GM12801 (cell line): Measurements from ENCODE around the gene ARHGAP10.

Experiments used
- TF ChIP-seq, protein P1 (sequence below): IDR thresholded peaks from one replicate; pipeline ENCODE4 v1.5.1; 2011; ENCODE audit warnings: control low read depth; ENCODE audit not compliant: insufficient read length; ENCODE audit errors: extremely low read depth

The ARHGAP10 gene

DNA sequence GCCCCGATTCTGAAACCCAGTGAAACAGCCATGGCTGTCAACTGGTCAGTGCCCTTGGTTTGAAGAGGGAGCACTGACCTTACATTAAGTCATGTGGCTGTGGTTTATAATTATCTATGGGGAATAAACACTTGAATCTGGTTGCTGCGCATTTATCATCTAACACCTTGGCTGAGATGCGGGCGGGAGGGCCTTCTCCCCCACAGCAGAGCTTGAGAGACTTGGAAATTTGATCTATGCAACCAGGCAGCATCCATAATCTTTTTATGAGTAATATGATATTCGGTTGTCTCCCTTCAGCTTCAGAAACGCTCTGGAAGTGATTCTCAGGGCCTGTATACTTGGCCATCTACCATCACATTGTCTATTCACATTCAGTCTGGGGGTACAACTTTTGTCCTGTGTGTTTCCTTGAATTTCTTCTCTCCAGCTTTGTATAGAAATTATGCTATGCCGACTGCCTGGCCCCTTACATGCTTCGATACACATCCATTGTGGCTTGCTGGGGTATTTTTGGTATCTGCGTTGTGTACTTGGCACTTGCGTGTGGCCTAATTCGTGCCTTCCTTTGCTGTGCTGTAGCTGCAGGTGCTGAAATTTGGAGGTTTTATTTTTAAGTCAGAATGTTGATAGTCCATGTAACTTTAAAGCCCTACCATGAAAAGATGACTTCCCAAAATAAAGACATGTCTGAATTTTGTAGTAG is 321.6 kb downstream of the ARHGAP10 start:
- TF ChIP-seq, protein P1, sequence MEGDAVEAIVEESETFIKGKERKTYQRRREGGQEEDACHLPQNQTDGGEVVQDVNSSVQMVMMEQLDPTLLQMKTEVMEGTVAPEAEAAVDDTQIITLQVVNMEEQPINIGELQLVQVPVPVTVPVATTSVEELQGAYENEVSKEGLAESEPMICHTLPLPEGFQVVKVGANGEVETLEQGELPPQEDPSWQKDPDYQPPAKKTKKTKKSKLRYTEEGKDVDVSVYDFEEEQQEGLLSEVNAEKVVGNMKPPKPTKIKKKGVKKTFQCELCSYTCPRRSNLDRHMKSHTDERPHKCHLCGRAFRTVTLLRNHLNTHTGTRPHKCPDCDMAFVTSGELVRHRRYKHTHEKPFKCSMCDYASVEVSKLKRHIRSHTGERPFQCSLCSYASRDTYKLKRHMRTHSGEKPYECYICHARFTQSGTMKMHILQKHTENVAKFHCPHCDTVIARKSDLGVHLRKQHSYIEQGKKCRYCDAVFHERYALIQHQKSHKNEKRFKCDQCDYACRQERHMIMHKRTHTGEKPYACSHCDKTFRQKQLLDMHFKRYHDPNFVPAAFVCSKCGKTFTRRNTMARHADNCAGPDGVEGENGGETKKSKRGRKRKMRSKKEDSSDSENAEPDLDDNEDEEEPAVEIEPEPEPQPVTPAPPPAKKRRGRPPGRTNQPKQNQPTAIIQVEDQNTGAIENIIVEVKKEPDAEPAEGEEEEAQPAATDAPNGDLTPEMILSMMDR, result no peak

DNA sequence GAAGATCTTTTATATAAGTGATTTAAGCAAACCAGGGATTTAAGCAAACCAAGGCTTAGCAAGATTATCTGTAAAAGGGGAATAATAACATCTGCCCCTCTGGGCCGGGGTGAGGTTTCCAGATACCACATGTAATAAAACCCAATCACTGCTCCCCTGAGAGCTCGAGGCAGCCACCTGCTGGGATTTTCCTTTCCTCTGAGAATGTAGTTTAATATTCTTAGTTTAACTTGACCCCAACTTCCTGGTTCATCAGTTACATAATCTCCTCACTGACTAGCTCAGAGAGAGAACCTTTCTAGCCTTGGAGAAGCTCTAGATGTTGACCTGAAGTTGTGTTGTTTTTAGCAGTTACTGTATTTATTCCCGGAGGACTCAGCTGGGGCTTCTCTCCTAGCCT is 322.4 kb downstream of the ARHGAP10 start:
- TF ChIP-seq, protein P1, result no peak

DNA sequence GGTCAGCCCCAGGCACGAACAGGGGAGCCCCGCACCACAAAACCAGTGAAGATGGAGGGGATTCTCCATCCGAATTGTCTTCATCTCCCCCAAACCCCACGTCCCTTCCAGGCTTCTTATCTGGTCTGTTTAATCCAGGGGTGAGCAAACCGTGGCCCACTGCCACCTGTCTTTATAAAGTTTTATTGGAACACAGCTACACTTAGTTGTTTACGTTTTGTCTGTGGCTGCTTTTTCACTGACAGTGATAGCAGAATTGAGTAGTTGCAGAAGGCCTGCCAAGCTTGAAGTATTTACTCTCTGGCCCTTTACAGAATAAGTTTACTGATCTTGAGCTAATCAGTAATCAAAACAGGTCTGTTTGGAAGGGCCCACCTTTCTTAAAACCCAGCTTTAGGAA is 324.0 kb downstream of the ARHGAP10 start:
- TF ChIP-seq, protein P1, result no peak

GRCh38 chr4:148056879-148057278 is 325.0 kb downstream of the ARHGAP10 start:
- TF ChIP-seq, protein P1, result no peak

DNA sequence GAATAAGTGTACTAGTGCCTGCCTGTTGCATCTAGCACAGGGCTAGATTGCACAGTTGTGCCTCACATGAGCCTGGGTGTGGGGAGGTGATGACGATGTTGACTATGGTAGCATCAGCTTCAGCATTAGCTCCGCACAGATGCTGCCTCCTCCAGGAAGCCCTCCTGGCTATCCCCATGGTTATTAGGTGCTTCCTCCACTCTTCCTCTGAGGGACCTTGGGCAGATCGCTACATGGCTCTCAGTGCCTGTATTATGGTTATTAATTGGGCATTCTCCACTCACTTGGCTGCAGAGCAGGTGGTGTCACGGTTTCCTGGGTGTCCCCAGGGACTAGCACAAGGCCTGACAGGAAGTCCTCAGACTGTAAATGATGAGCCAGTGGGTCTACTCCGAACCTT is 325.6 kb downstream of the ARHGAP10 start:
- TF ChIP-seq, protein P1, result no peak

DNA sequence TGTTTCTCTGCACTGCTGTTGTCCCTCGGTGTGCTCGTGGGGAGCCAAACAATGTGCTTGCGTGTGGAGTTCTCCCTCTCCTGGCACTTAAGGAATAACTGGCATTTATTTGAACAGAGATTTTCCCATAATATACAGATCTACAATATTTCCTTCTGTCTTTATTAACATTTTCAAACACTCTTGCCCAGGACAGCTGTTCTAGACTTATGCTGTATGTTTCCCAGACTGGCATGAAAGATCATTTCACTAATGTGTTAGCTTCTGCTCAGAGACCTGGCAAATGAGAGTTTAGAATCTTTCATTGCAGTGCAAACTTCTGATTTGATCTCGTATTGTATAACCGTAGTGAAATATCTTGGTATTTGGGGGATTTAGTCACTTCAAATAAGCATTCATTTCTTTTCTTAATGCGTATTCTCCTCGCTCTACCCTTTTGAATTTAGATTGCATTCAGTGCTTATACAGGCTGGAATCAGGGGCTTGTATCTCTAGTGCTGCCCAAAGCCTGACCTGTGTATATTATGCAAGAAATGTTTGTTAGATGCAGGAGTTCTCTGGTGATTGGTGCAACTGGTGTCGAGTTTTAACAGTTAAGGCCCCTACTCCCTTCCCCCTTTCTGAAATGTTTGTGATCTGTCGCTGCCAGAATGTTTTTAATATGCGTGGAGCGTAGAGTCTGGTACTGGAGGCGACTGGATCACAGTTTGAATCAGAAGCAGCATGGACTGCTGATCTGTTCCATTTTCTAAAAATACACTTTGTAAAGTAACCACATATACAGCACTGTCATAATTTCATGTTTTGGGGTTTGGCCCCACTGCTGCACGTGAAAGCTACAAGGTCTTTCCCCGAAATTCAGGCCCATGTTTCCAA is 326.3 kb downstream of the ARHGAP10 start:
- TF ChIP-seq, protein P1, result no peak

DNA sequence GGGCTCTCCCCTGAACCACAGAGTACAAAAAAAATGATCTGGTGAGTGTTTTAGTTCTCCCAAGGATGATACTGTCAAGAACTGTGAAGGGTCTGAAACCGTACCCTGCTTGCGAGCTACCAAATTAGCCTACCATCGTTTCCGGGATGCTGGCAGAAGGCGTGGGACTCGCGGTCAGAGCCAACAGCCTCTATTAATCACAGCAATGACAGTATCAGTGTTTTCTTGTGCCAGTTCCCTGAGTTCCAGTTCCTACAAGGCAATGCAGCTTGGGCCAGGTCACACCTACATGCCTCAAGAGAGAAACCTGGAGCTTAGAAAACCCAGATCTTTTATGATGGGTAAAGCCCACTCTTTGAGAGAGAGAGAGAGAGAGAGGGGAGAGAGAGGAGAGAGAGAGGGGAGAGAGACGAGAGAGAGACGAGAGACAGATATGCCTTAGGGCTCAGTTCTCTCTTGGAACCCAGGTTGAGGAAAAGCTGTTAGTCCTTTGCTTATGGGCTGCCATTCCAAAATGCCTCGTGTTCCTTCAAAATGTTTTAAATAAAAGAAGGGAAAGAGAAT is 327.8 kb downstream of the ARHGAP10 start:
- TF ChIP-seq, protein P1, result no peak
